ENCODE measurements around the gene LCN1.

Gene LCN1

GRCh38 chr9:135551031-135551430 is 29.8 kb downstream of the LCN1 start:
- Histone ChIP-seq H3F3A (ENCODE audit: low read depth) (no peaks in the 10 kb centered on the region), H3K9ac (ENCODE audit: low read depth, low read length, poor library complexity, severe bottlenecking) (no peak overlapping the region), H3K9me2 (replicated peaks; ENCODE audit: low read depth, low read length) (no peaks in the 10 kb centered on the region), H3K79me2 (ENCODE audit: insufficient read depth, low read length) (no peaks in the 10 kb centered on the region), H4K20me1 (ENCODE audit: insufficient read depth, low read length, poor library complexity, severe bottlenecking) (no peaks in the 10 kb centered on the region), H3K4me2 (ENCODE audit: low read depth, low read length, poor library complexity, severe bottlenecking) (no peak overlapping the region), H3K9me3 (ENCODE audit: insufficient read depth, low read depth, low read length) (peaks cover 8% of the 10 kb centered on the region; the same call in 1 of the 2 replicates), H2AFZ (ENCODE audit: low read length) (no peak overlapping the region), H3K4me3 (ENCODE audit: low read length, poor library complexity, severe bottlenecking) (no peak overlapping the region), H3K27me3 (ENCODE audit: insufficient read depth, low read length, poor library complexity, severe bottlenecking) (no peaks in the 10 kb centered on the region), H3K4me1 (ENCODE audit: insufficient read depth, low read length, poor library complexity, severe bottlenecking) (no peaks in the 10 kb centered on the region), H3K36me3 (ENCODE audit: insufficient read depth, low read length) (no peaks in the 10 kb centered on the region)
- TF ChIP-seq EZH2phosphoT487 (IDR thresholded peaks at IDR 0.05; ENCODE audit: borderline replicate concordance) (no peak), CTCF (conservative IDR thresholded peaks at IDR 0.05; ENCODE audit: low read length) (no peak)

- Histone ChIP-seq H3K4me2 (ENCODE audit: low read depth, low read length, poor library complexity, severe bottlenecking) (no peak overlapping the region), H3K4me3 (ENCODE audit: low read length, poor library complexity, severe bottlenecking) (no peak overlapping the region), H2AFZ (ENCODE audit: low read length) (no peak overlapping the region), H3F3A (ENCODE audit: low read depth) (no peaks in the 10 kb centered on the region), H3K79me2 (ENCODE audit: insufficient read depth, low read length) (no peaks in the 10 kb centered on the region), H3K9ac (ENCODE audit: low read depth, low read length, poor library complexity, severe bottlenecking) (no peak overlapping the region), H3K4me1 (ENCODE audit: insufficient read depth, low read length, poor library complexity, severe bottlenecking) (no peaks in the 10 kb centered on the region), H3K9me2 (replicated peaks; ENCODE audit: low read depth, low read length) (no peaks in the 10 kb centered on the region), H3K27me3 (ENCODE audit: insufficient read depth, low read length, poor library complexity, severe bottlenecking) (no peaks in the 10 kb centered on the region), H3K36me3 (ENCODE audit: insufficient read depth, low read length) (no peaks in the 10 kb centered on the region), H4K20me1 (ENCODE audit: insufficient read depth, low read length, poor library complexity, severe bottlenecking) (no peaks in the 10 kb centered on the region), H3K9me3 (ENCODE audit: insufficient read depth, low read depth, low read length) (peaks cover 12% of the 10 kb centered on the region; the same call in 1 of the 2 replicates)
- TF ChIP-seq EZH2phosphoT487 (IDR thresholded peaks at IDR 0.05; ENCODE audit: borderline replicate concordance), result no peak
- TF ChIP-seq CTCF (conservative IDR thresholded peaks at IDR 0.05; ENCODE audit: low read length), result no peak
Observed at GRCh38 chr9:135551456-135551855, 30.2 kb downstream of the LCN1 start.

- Histone ChIP-seq H3K9me3 (ENCODE audit: insufficient read depth, low read depth, low read length) (peaks cover 13% of the 10 kb centered on the region; the same call in 1 of the 2 replicates), H3K27me3 (ENCODE audit: insufficient read depth, low read length, poor library complexity, severe bottlenecking) (no peaks in the 10 kb centered on the region), H3F3A (ENCODE audit: low read depth) (no peaks in the 10 kb centered on the region), H3K4me2 (ENCODE audit: low read depth, low read length, poor library complexity, severe bottlenecking) (no peak overlapping the region), H4K20me1 (ENCODE audit: insufficient read depth, low read length, poor library complexity, severe bottlenecking) (no peaks in the 10 kb centered on the region), H3K4me1 (ENCODE audit: insufficient read depth, low read length, poor library complexity, severe bottlenecking) (no peaks in the 10 kb centered on the region), H3K9me2 (replicated peaks; ENCODE audit: low read depth, low read length) (no peaks in the 10 kb centered on the region), H3K79me2 (ENCODE audit: insufficient read depth, low read length) (no peaks in the 10 kb centered on the region), H3K36me3 (ENCODE audit: insufficient read depth, low read length) (no peaks in the 10 kb centered on the region), H2AFZ (ENCODE audit: low read length) (no peak overlapping the region), H3K9ac (ENCODE audit: low read depth, low read length, poor library complexity, severe bottlenecking) (no peak overlapping the region), H3K4me3 (ENCODE audit: low read length, poor library complexity, severe bottlenecking) (no peak overlapping the region)
- TF ChIP-seq EZH2phosphoT487 (IDR thresholded peaks at IDR 0.05; ENCODE audit: borderline replicate concordance) (no peak), CTCF (conservative IDR thresholded peaks at IDR 0.05; ENCODE audit: low read length) (no peak)
Observed at GRCh38 chr9:135552021-135552697, 30.9 kb downstream of the LCN1 start.
